HG03025 (cell line): ENCODE results near the gene RNF183.
"Not testable (repeated sequence)": the region's sequence is repeated elsewhere in the genome, so short reads cannot be mapped to it uniquely, and the experiment has no call there.

Source experiments
- ATAC-seq: cut with Tn5 transposase; IDR thresholded peaks from one replicate; pipeline ENCODE4 v1.9.1; 2021; ENCODE audit warnings: mild to moderate bottlenecking, moderate library complexity; ENCODE audit not compliant: unreplicated experiment, low FRiP score

Gene RNF183

DNA sequence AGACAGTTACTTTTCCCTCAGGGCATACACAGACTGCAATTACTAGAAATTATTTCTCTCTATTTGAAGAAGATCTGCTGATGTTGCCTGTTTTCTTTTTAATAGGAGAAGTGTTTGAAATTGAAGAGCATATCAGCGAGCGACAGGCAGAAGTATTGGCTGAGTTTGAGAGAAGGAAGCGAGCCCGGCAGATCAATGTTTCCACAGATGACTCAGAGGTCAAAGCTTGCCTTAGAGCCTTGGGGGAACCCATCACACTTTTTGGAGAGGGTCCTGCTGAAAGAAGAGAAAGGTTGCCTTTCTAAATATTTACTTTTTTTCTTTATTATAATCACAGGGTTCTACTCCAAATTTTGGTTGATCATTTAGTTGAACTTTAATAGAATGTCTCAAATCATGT, 24.3 kb downstream of the RNF183 start:
- no peak for ATAC-seq

DNA sequence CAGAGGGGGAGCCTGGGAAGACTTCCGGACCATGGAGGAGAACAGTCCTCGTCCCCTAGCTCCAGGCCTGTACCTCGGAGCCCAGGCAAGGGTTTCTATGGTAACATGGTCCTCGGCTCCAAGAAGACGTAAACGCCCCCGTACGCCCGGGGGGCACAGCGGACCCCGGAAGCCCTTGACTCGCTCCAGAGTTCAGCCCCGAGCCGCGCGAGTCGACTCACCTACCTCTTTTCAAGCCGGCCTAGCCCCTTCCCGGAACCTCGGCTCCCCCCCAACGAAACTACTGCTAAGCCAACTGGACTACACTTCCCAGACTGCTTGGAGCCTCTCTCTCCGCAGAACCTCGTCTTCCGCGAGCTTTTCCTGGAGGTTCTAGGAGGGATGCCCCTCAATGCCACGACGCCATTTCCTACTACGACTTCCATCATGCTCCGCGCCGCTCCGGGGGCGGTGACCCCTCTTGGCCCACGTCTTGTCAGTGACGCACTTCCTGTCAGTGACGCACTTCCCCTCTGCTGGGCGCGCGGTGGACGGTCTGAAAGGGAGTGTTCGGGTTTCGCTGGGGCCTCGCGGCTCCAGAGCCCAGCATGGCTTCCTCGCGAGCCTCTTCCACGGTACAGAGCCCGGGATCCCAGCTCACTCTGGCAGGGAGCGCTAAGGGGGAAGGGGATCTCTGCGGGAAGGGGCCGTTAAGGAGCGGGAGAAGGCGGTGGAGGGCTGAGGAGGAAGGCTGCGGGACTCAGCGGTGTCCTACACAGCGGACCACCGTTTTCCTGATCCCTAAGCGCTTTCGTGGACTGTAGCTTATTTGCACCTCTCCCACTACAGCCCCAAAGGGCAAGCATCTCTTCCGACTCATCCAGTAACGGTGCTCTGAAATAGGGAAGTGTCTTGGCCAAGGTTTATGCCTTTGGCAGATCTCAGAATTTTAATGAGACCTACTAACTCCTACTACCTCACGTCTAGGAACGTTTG, 27.7 kb downstream of the RNF183 start, which contains the start of the genes CDC26 and PRPF4:
Gene CDC26 (minus strand): TSS at position 416 of the 975 bp plus-strand sequence. CDS start 3,065 bp downstream, outside the sequence.
Gene PRPF4 (plus strand): TSS at position 502 of the 975 bp plus-strand sequence. CDS start 86 bp downstream, at position 588.
- ATAC-seq, result peak; percentile 98

- no peak for ATAC-seq
Measured at GRCh38 chr9:113274474-113275156, 28.6 kb downstream of the RNF183 start.

DNA sequence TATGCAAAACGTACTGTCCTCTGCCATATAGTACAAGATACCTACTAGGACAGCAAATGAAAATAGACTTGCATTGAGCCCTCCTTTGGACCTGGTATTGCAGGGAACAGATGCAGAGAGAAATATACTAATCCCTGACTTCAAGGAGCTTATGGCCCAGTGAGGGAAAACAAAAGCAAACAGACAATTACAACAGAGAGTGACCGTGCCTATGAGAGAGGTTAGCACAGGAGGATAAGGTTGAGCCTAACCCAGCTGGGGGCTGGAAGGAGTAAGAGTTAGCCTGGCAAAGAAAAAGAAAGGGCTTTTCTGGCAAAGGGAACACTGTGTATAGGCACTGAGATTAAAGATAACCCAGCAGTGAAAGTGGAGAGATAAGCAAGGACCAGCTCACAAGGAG, 33.3 kb downstream of the RNF183 start:
- ATAC-seq, result no peak

DNA sequence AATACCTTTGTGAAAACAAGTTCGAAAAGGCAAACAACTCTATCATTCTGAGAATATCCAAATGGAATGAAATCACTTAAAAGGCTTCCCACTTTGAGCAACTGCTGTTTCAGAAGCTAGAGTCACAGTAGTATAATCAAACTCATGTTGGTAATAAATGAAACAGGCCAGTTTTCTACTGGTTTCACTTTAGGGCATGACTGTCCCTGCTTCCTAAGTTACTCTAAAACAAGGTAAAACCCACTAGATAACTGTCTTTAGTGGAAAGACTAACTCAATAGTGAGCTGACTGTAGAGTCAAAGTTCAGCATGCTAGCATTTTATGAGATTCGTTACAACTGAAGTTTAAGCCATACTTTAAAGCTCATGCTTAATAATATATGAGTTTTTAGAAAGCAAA, 33.8 kb downstream of the RNF183 start:
- ATAC-seq, result no peak

DNA sequence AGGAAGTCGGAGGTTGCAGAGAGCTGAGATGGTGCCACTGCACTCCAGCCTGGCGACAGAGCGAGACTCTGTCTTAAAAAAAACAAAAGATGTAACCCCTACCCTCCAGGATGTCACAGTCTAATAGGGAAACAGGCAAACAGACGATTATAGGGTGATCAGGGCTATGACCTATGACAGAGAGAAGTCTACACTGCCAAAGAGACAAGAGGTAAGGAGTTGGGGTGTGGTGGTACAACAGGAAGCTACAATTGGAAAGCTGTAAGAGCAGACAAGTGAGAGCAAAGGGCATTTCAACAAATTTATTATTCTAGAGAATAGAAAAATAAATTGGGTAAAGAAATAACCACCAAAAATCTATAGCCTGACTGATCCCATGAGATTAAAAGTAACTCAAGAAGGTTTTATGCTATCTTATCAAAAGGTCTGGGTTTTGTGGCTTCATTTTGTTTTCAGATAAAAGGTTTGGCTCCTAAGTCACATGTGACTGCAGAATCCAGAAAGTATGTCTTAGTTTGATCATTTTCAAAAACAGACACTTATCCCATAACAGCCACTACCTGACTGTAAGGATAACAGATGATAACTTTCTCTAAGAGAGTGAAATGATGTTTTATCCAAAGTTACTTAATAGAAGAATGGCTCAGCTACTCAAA, 35.1 kb downstream of the RNF183 start:
- no peak for ATAC-seq

- no peak for ATAC-seq
Measured at GRCh38 chr9:113266174-113266573, 37.0 kb downstream of the RNF183 start.

DNA sequence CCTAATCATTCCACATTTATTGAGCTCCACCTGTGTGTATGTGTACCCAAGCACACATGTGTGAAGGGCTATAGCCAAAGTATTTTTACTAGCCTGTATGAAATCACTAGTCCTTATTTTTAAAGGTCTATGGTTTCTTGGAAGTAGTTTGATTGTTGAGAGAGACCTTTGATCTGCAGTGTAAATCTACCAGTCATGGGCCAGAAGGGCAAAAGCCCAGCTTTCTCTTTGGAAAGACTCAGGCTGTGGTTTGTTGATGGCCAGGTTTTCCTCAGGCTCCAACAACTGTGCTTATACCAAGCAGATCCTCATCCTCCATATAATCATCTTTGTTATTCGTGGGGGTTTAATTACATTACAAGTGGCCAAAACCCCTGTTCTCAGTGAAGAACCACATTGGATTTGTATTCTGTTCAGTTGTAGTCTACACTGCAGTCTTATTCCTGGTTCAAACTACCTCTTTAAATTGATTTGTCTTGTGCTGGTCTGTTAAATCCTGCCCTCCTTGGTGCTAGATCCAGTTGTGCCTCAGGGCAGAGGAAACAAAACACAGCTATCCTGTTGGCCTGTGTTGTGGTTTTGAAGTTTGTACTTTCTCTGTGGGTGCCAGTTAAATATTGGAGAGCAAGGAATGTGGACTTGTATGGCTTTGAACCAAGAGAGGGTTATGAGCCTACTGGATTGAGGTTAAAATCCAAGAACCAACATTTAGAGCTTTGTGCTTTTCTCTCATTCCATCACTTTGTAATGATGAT, 41.1 kb downstream of the RNF183 start:
- no peak for ATAC-seq

DNA sequence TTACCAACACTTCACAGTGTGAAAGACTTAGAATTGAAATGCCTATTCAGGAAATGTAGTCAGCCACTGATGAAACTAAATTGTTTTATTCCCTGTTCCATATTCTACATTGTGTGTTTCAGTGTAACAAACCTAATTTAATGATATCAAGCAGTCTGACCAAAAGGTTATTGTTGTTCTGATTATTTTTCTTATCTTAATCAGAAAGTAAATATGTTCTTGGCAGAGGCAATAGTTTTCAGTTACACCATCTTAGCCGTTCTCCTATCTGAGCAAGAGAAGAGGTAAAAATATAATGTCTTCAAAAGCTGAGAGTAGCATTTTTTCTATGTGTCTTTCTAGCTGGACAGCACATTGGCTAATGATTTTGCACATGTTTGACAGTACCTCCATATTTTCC, 44.9 kb downstream of the RNF183 start:
- no peak for ATAC-seq

- ATAC-seq, result no peak
Measured at GRCh38 chr9:113257863-113258262, 45.3 kb downstream of the RNF183 start.

DNA sequence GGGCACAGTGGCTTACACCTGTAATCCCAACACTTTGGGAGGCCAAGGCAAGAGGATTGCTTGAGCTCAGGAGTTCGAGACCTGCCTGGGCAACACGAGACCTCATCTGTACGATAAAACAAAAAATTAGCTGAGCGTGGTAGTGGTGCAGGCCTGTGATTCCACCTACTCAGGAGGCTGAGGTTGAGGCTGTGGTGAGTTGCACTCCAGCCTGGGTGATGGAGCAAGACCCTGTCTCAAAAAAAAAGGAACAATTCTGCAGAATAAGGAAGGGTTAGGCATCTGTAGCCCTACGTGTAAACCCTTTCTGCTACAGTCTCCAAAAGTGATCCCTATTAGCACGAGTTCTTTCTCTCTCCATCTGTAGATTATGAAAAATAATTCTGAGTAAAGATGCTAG, 47.7 kb downstream of the RNF183 start:
- no peak for ATAC-seq

DNA sequence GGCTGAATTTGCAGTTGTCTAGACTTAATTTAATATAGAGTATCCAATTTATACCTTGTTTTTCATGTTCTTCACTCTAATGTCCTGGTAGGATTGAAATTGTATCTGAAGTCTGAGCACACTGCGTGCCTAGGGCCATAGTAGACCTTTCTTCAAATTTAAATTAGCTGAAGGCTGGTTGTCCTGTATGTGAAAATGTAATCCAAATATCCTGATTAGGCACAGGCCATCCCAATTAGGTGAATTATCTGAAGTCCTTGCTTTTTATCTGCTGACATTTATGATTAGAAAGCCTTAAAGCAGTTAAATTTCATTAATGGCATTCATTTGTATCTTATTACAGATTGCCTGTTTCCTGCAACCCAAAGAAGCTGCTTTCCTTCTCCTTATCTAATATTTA, 48.2 kb downstream of the RNF183 start:
- ATAC-seq, result no peak

DNA sequence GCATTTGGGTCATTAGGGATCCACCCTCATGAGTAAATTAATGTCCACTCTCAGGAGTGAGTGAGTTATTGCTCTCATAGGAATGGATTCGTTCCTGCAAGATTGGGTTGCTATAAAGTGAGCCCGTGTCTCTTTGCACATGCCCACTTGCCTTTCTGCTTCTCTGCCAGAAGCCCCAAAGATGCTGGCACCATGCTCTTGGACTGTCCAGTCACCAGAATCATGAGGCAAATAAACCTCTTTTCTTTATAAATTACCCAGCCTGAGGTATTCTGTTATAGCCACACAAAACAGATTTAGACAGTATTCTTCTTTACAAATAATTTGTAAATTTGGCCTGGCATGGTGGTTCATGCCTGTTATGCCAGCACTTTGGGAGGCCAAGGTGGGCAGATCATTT, 52.4 kb downstream of the RNF183 start:
- no peak for ATAC-seq

DNA sequence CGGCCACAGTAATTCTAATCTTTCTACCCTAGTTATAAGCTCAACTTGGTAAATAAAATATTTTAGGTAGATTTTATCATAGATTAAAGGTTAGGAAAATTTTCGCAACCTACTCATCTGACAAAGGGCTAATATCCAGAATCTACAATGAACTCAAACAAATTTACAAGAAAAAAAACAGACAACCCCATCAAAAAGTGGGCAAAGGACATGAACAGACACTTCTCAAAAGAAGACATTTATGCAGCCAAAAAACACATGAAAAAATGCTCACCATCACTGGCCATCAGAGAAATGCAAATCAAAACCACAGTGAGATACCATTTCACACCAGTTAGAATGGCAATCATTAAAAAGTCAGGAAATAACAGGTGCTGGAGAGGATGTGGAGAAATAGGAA, 53.5 kb downstream of the RNF183 start:
- ATAC-seq, result not testable (repeated sequence)

DNA sequence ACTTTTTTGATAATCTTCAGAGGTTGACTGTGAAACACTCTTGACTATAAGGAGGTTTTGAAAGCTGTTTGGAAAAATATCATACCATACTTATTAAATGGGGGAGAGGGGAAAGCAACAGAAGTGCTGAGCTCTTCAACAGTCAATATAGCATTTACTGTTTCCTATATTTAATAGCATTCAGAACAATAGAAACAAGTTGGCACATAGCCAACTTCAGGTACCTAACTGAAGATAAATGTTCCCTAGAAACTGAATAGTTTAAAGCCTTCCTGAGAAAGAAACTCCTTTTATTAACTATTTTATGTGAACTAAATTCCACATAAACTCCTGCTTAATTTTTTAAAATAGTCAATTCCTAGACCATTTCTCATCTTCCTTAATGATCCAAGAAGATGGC, 55.5 kb downstream of the RNF183 start:
- ATAC-seq, result no peak
